Measurements from ENCODE around the gene CRB1. TPM values are rescaled to one million over a fixed set of nuclear protein-coding genes. Genes with fewer than 3 reads are reported as not detected.

The CRB1 gene
- total and polyA plus RNA-seq, 3 experiments from 2014 or later = 0.05 to 0.26 TPM; not detected in 1

DNA sequence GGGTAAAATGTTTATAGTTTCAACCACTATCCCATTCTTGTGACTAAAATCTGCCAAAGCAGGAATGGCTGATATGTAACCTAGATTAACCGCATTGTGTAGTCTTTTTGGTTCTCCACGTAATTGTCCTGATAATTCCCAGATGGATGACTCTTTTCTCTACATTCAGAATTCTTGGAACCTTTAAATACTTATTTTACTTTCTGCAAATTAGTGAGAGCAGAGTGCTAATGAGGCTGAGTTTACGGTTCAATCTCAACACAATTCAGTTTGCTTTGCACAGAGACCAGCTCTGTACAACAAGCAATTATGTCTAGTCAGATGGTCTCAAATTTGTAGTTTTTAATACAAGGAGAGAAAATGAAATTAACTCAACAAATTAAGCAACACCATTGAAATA lies 9.1 kb downstream of the CRB1 start:
- H3K36me3 ChIP-seq (ENCODE audit: insufficient read depth, low read length) = no peaks in the 10 kb centered on the region

GRCh38 chr1:197284325-197284724 lies 16.3 kb downstream of the CRB1 start:
- no peaks in the 10 kb centered on the region for H3K36me3 ChIP-seq (ENCODE audit: insufficient read depth, low read length)
- Mint-ChIP-seq H3K9me3 (no peaks in the 10 kb centered on the region), H3K36me3 (peaks cover 0 to 3% (median 0%) of the 10 kb centered on the region in 3 donors), H3K4me1 (peaks cover 0 to 4% (median 3%) of the 10 kb centered on the region in 3 donors), H3K27ac (no peak overlapping the region), H3K27me3 (peaks cover 10 to 16% of the 10 kb centered on the region in 2 donors), H3K4me3 (no peak overlapping the region)
- H3K4me3 ChIP-seq (ENCODE audit: low read length) = no peak overlapping the region
- no peaks in the 10 kb centered on the region for H3K9me3 ChIP-seq (ENCODE audit: low read length)
- no peak for DNase-seq
- ChIA-PET POLR2A (no interaction called here), CTCF (interaction anchor here (0.5 kb wide), 1 partner anchor 1381 kb away, joined by 3 read pairs; no protein-coding TSS in a partner anchor)
- H3K27me3 ChIP-seq (ENCODE audit: insufficient read depth, low read length, poor library complexity, severe bottlenecking) = no peaks in the 10 kb centered on the region
- H3K27ac ChIP-seq (ENCODE audit: low read depth, low read length) = no peak overlapping the region
- H3K4me1 ChIP-seq (ENCODE audit: insufficient read depth, low read length) = no peaks in the 10 kb centered on the region

More for the DNA sequence above, 9.1 kb downstream of the CRB1 start:
- Mint-ChIP-seq H3K27me3 (peaks cover 0 to 17% of the 10 kb centered on the region in 2 donors), H3K9me3 (no peaks in the 10 kb centered on the region), H3K4me1 (peaks cover 0 to 4% (median 4%) of the 10 kb centered on the region in 3 donors), H3K27ac (no peak overlapping the region), H3K4me3 (no peak overlapping the region), H3K36me3 (peaks cover 0 to 5% (median 3%) of the 10 kb centered on the region in 3 donors)
- H3K4me1 ChIP-seq (ENCODE audit: insufficient read depth, low read length) = no peaks in the 10 kb centered on the region
- no peak overlapping the region for H3K27ac ChIP-seq (ENCODE audit: low read depth, low read length)
- no peak for DNase-seq
- H3K9me3 ChIP-seq (ENCODE audit: low read length) = no peaks in the 10 kb centered on the region
- H3K4me3 ChIP-seq (ENCODE audit: low read length) = no peak overlapping the region
- POLR2A ChIA-PET = no interaction called here
- H3K27me3 ChIP-seq (ENCODE audit: insufficient read depth, low read length, poor library complexity, severe bottlenecking) = no peaks in the 10 kb centered on the region
- CTCF ChIA-PET = no interaction called here

DNA sequence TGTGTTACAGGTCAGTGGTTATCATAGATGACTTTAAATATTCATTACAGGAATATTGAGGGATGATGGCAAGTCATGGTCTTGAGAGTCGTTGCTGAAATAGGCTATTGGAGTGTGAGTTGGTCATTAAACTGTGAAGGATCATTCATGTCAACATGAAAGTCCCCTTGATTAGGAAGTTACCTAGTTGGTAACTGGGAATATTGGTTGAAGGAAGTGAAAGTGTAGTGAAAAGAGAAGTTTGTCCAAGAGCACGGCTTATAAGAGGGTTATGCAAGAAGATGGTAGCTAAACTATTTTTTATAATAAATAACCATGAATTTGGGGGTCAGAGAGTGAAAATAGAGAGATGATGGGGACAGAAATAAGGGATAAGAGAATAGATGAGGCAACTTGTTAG lies 16.9 kb downstream of the CRB1 start:
- H3K4me1 ChIP-seq (ENCODE audit: insufficient read depth, low read length) = no peaks in the 10 kb centered on the region
- H3K9me3 ChIP-seq (ENCODE audit: low read length) = no peaks in the 10 kb centered on the region
- H3K9me3 Mint-ChIP-seq = no peaks in the 10 kb centered on the region
- ChIA-PET POLR2A (no interaction called here), CTCF (no interaction called here)
- no peak overlapping the region for H3K27ac ChIP-seq (ENCODE audit: low read depth, low read length)
- peaks cover 0 to 4% (median 3%) of the 10 kb centered on the region in 3 donors for H3K4me1 Mint-ChIP-seq
- H3K27me3 ChIP-seq (ENCODE audit: insufficient read depth, low read length, poor library complexity, severe bottlenecking) = no peaks in the 10 kb centered on the region
- peaks cover 0 to 3% (median 0%) of the 10 kb centered on the region in 3 donors for H3K36me3 Mint-ChIP-seq
- H3K4me3 ChIP-seq (ENCODE audit: low read length) = no peak overlapping the region
- DNase-seq = no peak
- H3K4me3 Mint-ChIP-seq = no peak overlapping the region
- peaks cover 10 to 18% of the 10 kb centered on the region in 2 donors for H3K27me3 Mint-ChIP-seq
- H3K36me3 ChIP-seq (ENCODE audit: insufficient read depth, low read length) = no peaks in the 10 kb centered on the region
- H3K27ac Mint-ChIP-seq = no peak overlapping the region

- Mint-ChIP-seq H3K4me1 (peaks cover 0 to 4% (median 3%) of the 10 kb centered on the region in 3 donors), H3K27ac (no peak overlapping the region), H3K36me3 (peaks cover 0 to 1% (median 0%) of the 10 kb centered on the region in 3 donors), H3K9me3 (no peaks in the 10 kb centered on the region), H3K27me3 (peaks cover 13 to 24% of the 10 kb centered on the region in 2 donors), H3K4me3 (no peak overlapping the region)
- Histone ChIP-seq H3K4me1 (ENCODE audit: insufficient read depth, low read length) (no peaks in the 10 kb centered on the region), H3K9me3 (ENCODE audit: low read length) (no peaks in the 10 kb centered on the region), H3K4me3 (ENCODE audit: low read length) (no peak overlapping the region), H3K27ac (ENCODE audit: low read depth, low read length) (no peak overlapping the region), H3K27me3 (ENCODE audit: insufficient read depth, low read length, poor library complexity, severe bottlenecking) (no peaks in the 10 kb centered on the region), H3K36me3 (ENCODE audit: insufficient read depth, low read length) (no peaks in the 10 kb centered on the region)
- POLR2A ChIA-PET = no interaction called here
- DNase-seq = no peak
- CTCF ChIA-PET = no interaction called here
Measured at GRCh38 chr1:197285526-197286205, 17.6 kb downstream of the CRB1 start.

DNA sequence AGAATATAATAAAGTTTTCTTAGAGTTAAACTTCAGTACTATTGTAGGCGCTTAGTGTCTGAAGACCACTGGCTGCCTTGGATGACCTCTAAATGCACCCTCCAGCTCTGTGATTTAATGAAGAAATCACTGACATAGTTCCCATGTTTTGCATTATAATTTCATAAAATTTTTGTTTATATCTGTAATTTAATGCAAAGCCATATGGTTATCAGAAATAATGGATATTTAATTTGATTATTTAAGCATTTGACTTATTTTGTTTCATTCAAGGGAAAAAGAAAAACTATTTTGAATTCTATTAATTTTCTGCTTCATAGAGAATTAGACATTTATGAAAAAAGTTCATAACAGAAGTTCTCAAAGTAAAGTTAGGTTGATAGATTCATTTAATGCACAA lies 18.6 kb downstream of the CRB1 start:
- peaks cover 13 to 15% of the 10 kb centered on the region in 2 donors for H3K27me3 Mint-ChIP-seq
- H3K27ac Mint-ChIP-seq = no peak overlapping the region
- CTCF ChIA-PET = no interaction called here

GRCh38 chr1:197287863-197288262 lies 19.8 kb downstream of the CRB1 start:
- Histone ChIP-seq H3K27ac (ENCODE audit: low read depth, low read length) (no peak overlapping the region), H3K9me3 (ENCODE audit: low read length) (no peaks in the 10 kb centered on the region), H3K36me3 (ENCODE audit: insufficient read depth, low read length) (no peaks in the 10 kb centered on the region), H3K27me3 (ENCODE audit: insufficient read depth, low read length, poor library complexity, severe bottlenecking) (no peaks in the 10 kb centered on the region), H3K4me3 (ENCODE audit: low read length) (no peak overlapping the region), H3K4me1 (ENCODE audit: insufficient read depth, low read length) (no peaks in the 10 kb centered on the region)
- ChIA-PET POLR2A (no interaction called here), CTCF (no interaction called here)
- H3K4me1 Mint-ChIP-seq = peaks cover 0 to 4% (median 3%) of the 10 kb centered on the region in 3 donors
- no peak for DNase-seq
- H3K4me3 Mint-ChIP-seq = no peak overlapping the region
- H3K27me3 Mint-ChIP-seq = peaks cover 15 to 17% of the 10 kb centered on the region in 2 donors
- H3K27ac Mint-ChIP-seq = no peak overlapping the region
- H3K9me3 Mint-ChIP-seq = peaks cover 0 to 8% (median 3%) of the 10 kb centered on the region in 5 donors
- H3K36me3 Mint-ChIP-seq = peaks cover 0 to 3% (median 0%) of the 10 kb centered on the region in 3 donors

More for the DNA sequence above, 18.6 kb downstream of the CRB1 start:
- Histone ChIP-seq H3K27ac (ENCODE audit: low read depth, low read length) (no peak overlapping the region), H3K4me3 (ENCODE audit: low read length) (no peak overlapping the region), H3K36me3 (ENCODE audit: insufficient read depth, low read length) (no peaks in the 10 kb centered on the region), H3K9me3 (ENCODE audit: low read length) (no peaks in the 10 kb centered on the region), H3K27me3 (ENCODE audit: insufficient read depth, low read length, poor library complexity, severe bottlenecking) (no peaks in the 10 kb centered on the region), H3K4me1 (ENCODE audit: insufficient read depth, low read length) (no peaks in the 10 kb centered on the region)
- no peak overlapping the region for H3K4me3 Mint-ChIP-seq
- POLR2A ChIA-PET = no interaction called here
- peaks cover 0 to 4% (median 3%) of the 10 kb centered on the region in 3 donors for H3K4me1 Mint-ChIP-seq
- DNase-seq = no peak
- peaks cover 0 to under 1% (median 0%) of the 10 kb centered on the region in 3 donors for H3K36me3 Mint-ChIP-seq
- H3K9me3 Mint-ChIP-seq = no peaks in the 10 kb centered on the region

- H3K36me3 ChIP-seq (ENCODE audit: insufficient read depth, low read length) = no peaks in the 10 kb centered on the region
- H3K36me3 Mint-ChIP-seq = no peaks in the 10 kb centered on the region
- DNase-seq = no peak
- H3K9me3 Mint-ChIP-seq = no peaks in the 10 kb centered on the region
- H3K27ac ChIP-seq (ENCODE audit: low read depth, low read length) = no peak overlapping the region
- POLR2A ChIA-PET = no interaction called here
- H3K27ac Mint-ChIP-seq = no peak overlapping the region
- H3K27me3 Mint-ChIP-seq = peaks cover 6 to 22% of the 10 kb centered on the region in 2 donors
- no peaks in the 10 kb centered on the region for H3K4me1 ChIP-seq (ENCODE audit: insufficient read depth, low read length)
- H3K4me1 Mint-ChIP-seq = no peaks in the 10 kb centered on the region
- CTCF ChIA-PET = no interaction called here
- H3K9me3 ChIP-seq (ENCODE audit: low read length) = no peaks in the 10 kb centered on the region
- no peak overlapping the region for H3K4me3 Mint-ChIP-seq
- H3K4me3 ChIP-seq (ENCODE audit: low read length) = no peak overlapping the region
- no peaks in the 10 kb centered on the region for H3K27me3 ChIP-seq (ENCODE audit: insufficient read depth, low read length, poor library complexity, severe bottlenecking)
Measured at GRCh38 chr1:197302775-197303174, 34.7 kb downstream of the CRB1 start.

DNA sequence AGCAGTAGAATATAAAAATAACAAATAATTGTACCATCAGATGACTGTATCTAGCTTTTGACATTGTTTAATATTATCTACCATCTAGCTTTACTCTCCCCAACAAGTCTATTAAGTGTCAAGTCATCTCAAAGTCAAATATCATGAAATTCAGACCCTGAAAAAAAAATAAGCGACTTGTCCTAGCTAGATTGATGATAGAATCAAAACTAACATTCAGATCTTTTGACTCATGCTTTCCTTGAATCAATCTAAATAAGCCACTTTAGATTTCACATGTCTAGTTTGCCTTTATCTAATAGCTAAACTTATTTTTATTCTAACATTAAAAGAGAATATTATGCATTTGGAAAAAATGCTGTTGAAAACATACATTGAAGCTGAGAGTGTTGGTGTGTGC lies 35.4 kb downstream of the CRB1 start:
- Histone ChIP-seq H3K27ac (ENCODE audit: low read depth, low read length) (no peak overlapping the region), H3K4me3 (ENCODE audit: low read length) (no peak overlapping the region), H3K9me3 (ENCODE audit: low read length) (no peaks in the 10 kb centered on the region), H3K36me3 (ENCODE audit: insufficient read depth, low read length) (no peaks in the 10 kb centered on the region), H3K27me3 (ENCODE audit: insufficient read depth, low read length, poor library complexity, severe bottlenecking) (no peaks in the 10 kb centered on the region), H3K4me1 (ENCODE audit: insufficient read depth, low read length) (no peaks in the 10 kb centered on the region)
- Mint-ChIP-seq H3K9me3 (no peaks in the 10 kb centered on the region), H3K4me1 (no peaks in the 10 kb centered on the region), H3K27ac (no peak overlapping the region), H3K36me3 (no peaks in the 10 kb centered on the region), H3K4me3 (no peak overlapping the region), H3K27me3 (peaks cover 4 to 19% of the 10 kb centered on the region in 2 donors)
- POLR2A ChIA-PET = no interaction called here
- CTCF ChIA-PET = no interaction called here
- DNase-seq = no peak

All from CD8-positive, alpha-beta memory T cell (primary cell).